GM12891 (cell line): ENCODE results near the gene DGKI.

Experiments used
- POLR2A ChIP-seq: IDR thresholded peaks from 2 replicates; pipeline ENCODE4 v1.6.1; 2011; ENCODE audit warnings: low read depth, low read length, control low read depth
- POLR2AphosphoS5 ChIP-seq: IDR thresholded peaks from 2 replicates; pipeline ENCODE4 v1.6.1; 2011; ENCODE audit warnings: low read depth, low read length, control low read depth
- TAF1 ChIP-seq: IDR thresholded peaks from 2 replicates; pipeline ENCODE4 v1.6.1; 2011; ENCODE audit warnings: low read depth, low read length, control low read depth

- TF ChIP-seq POLR2A (no peak), TAF1 (no peak), POLR2AphosphoS5 (no peak)
Observed at GRCh38 chr7:137642031-137642430, 204.7 kb downstream of the DGKI start.
